Coronary artery (tissue), 2 donors: Measurements from ENCODE around the gene RASL10B.
"Not testable (repeated sequence)": the region's sequence is repeated elsewhere in the genome, so short reads cannot be mapped to it uniquely, and the experiment has no call there.

Experiments
- DNase-seq: peaks from one replicate; pipeline ENCODE4 v3.0.0-alpha.2; 2017; ENCODE audit warnings: low spot score
- H3K27ac ChIP-seq, 2 donors: fragments of 200-600 bp; sonication (generic); one replicate each; pipeline ENCODE4 v1.5.1; 2016 to 2019
- H3K4me3 ChIP-seq: fragments of 200-600 bp; sonication (generic); 2 replicates; pipeline ENCODE4 v1.5.1; 2016; ENCODE audit warnings: mild to moderate bottlenecking, moderate library complexity
- CTCF ChIP-seq: fragments of 200-600 bp; sonication (generic); IDR thresholded peaks from one replicate; pipeline ENCODE4 v1.5.1; 2019; ENCODE audit warnings: antibody characterized with exemption

The RASL10B gene

GRCh38 chr17:35695613-35696012, 35.8 kb upstream of the RASL10B start:
- DNase-seq: no peak
- Histone ChIP-seq H3K27ac (no peak overlapping the region), H3K4me3 (no peak overlapping the region)
- TF ChIP-seq CTCF: no peak

GRCh38 chr17:35698800-35699199, 32.6 kb upstream of the RASL10B start:
- DNase-seq: no peak
- no peak for TF ChIP-seq CTCF
- Histone ChIP-seq H3K4me3 (no peak overlapping the region), H3K27ac (no peak overlapping the region)

- no peak for DNase-seq
- no peak for TF ChIP-seq CTCF
- H3K27ac ChIP-seq: no peak overlapping the region
- no peak overlapping the region for H3K4me3 ChIP-seq
Observed at GRCh38 chr17:35700150-35700549, 31.3 kb upstream of the RASL10B start.

GRCh38 chr17:35701491-35701890, 29.9 kb upstream of the RASL10B start:
- no peak overlapping the region for H3K27ac ChIP-seq
- DNase-seq: no peak
- no peak overlapping the region for H3K4me3 ChIP-seq
- no peak for TF ChIP-seq CTCF

- H3K4me3 ChIP-seq, DNase-seq, H3K27ac ChIP-seq: not testable (repeated sequence)
Observed at GRCh38 chr17:35703308-35703707, 28.1 kb upstream of the RASL10B start.

- Histone ChIP-seq H3K4me3 (no peak overlapping the region), H3K27ac (no peak overlapping the region)
- TF ChIP-seq CTCF: no peak
- DNase-seq: no peak
Observed at GRCh38 chr17:35705230-35705629, 26.2 kb upstream of the RASL10B start.

- Histone ChIP-seq H3K4me3 (no peak overlapping the region), H3K27ac (no peak overlapping the region)
- DNase-seq: no peak
- TF ChIP-seq CTCF: no peak
Observed at GRCh38 chr17:35705705-35706104, 25.7 kb upstream of the RASL10B start.

GRCh38 chr17:35708149-35708548, 23.3 kb upstream of the RASL10B start:
- no peak for DNase-seq
- TF ChIP-seq CTCF: no peak
- no peak overlapping the region for H3K27ac ChIP-seq
- no peak overlapping the region for H3K4me3 ChIP-seq
